Endothelial cell of umbilical vein (primary cell): Measurements from ENCODE around the gene VPREB3. TPM values are rescaled to one million over a fixed set of nuclear protein-coding genes. Genes with fewer than 3 reads are reported as not detected.

ENCODE experiments used
- BruUV-seq: library from RNA; stranded (reverse); fragments of 400-500 nt; replicated peaks from 2 replicates; lab custom pipeline; 2021; lab: Mats Ljungman, UMichigan
- CTCF ChIA-PET: fragments of 300-600, 350-600 bp; sonication (Branson Sonifier 250); formaldehyde crosslinking; loops from one replicate; lab custom pipeline; 2021; ENCODE audit warnings: antibody characterized with exemption, inconsistent platforms; lab: Charles Lee
- POLR2A ChIA-PET: fragments of 300-600, 350-600 bp; sonication (Branson Sonifier 250); formaldehyde crosslinking; loops from one replicate; lab custom pipeline; 2021; ENCODE audit warnings: antibody characterized with exemption, inconsistent platforms; lab: Charles Lee
- DNase-seq: peaks from one replicate; pipeline ENCODE4 v3.0.0-alpha.2; 2011; ENCODE audit warnings: low read depth, low spot score
- FAIRE-seq: peaks from 2 replicates; lab custom pipeline; 2011; peaks lifted over from hg19 to GRCh38; lab: Jason Lieb, UNC
- H2AFZ ChIP-seq: 2 replicates; pipeline ENCODE4 v1.6.0; 2012; ENCODE audit warnings: low read depth, low read length, control low read depth, inconsistent platforms
- H3K27ac ChIP-seq: 2 replicates; pipeline ENCODE4 v1.5.1; 2011; ENCODE audit warnings: low read depth, mild to moderate bottlenecking, control low read depth, low read length, moderate library complexity; ENCODE audit not compliant: insufficient read depth
- H3K27me3 ChIP-seq, 2 experiments: 2 replicates each; pipeline versions ENCODE4 v1.6.0 to v1.6.1; 2011; ENCODE audit warnings: low read length in 2 of 2, mixed read lengths in 1 of 2; ENCODE audit not compliant: control insufficient read depth in 2 of 2, insufficient read depth in 2 of 2
- H3K36me3 ChIP-seq, 2 experiments: 2 replicates in 1 of 2; 3 replicates in 1 of 2; pipeline ENCODE4 v1.5.1; 2011; ENCODE audit warnings: low read length in 2 of 2, mild to moderate bottlenecking in 1 of 2, moderate library complexity in 1 of 2; ENCODE audit not compliant: control insufficient read depth in 2 of 2, insufficient read depth in 2 of 2; ENCODE audit errors: extremely low read depth in 1 of 2
- H3K4me1 ChIP-seq: 3 replicates; pipeline ENCODE4 v1.5.1; 2011; ENCODE audit warnings: mild to moderate bottlenecking, low read length; ENCODE audit not compliant: control insufficient read depth, insufficient read depth; ENCODE audit errors: extremely low read depth
- H3K4me2 ChIP-seq: 2 replicates; pipeline ENCODE4 v1.6.1; 2011; ENCODE audit warnings: low read length, control low read depth, mixed read lengths; ENCODE audit not compliant: insufficient read depth
- H3K4me3 ChIP-seq, 3 experiments: fragments of 200-600 bp in 1 of 3; sonication (generic), shearing (Covaris generic) in 1 of 3; replicated peaks in 1 of 3; 2 replicates each; pipeline ENCODE4 v1.5.1; 2011 to 2016; ENCODE audit warnings: control low read depth in 3 of 3, low read length in 3 of 3, mild to moderate bottlenecking in 2 of 3, inconsistent platforms in 1 of 3, low read depth in 1 of 3, moderate library complexity in 1 of 3; ENCODE audit not compliant: insufficient read depth in 1 of 3
- H3K79me2 ChIP-seq: 2 replicates; pipeline ENCODE4 v1.6.0; 2012; ENCODE audit warnings: low read length, inconsistent platforms; ENCODE audit not compliant: control insufficient read depth, insufficient read depth
- H3K9ac ChIP-seq: replicated peaks from 2 replicates; pipeline ENCODE3; 2011; ENCODE audit warnings: low read length, control low read depth; ENCODE audit not compliant: insufficient read depth; ENCODE audit errors: extremely low read depth
- H3K9me1 ChIP-seq: replicated peaks from 3 replicates; pipeline ENCODE4 v1.6.0; 2011; ENCODE audit warnings: mild to moderate bottlenecking, low read length; ENCODE audit not compliant: control insufficient read depth, insufficient read depth; ENCODE audit errors: extremely low read depth
- H3K9me3 ChIP-seq: replicated peaks from 2 replicates; pipeline ENCODE4 v1.5.1; 2012; ENCODE audit warnings: low read length, inconsistent platforms; ENCODE audit not compliant: control insufficient read depth, insufficient read depth
- H4K20me1 ChIP-seq: replicated peaks from 2 replicates; pipeline ENCODE3; 2011; ENCODE audit warnings: mild to moderate bottlenecking, low read length; ENCODE audit not compliant: control insufficient read depth, insufficient read depth; ENCODE audit errors: extremely low read depth
- CTCF ChIP-seq, 2 donors: IDR thresholded peaks; 1 replicate in 1 of 2; 2 replicates in 1 of 2; pipeline ENCODE4 v1.5.1; 2011; ENCODE audit warnings: low read length in 2 of 2, mild to moderate bottlenecking in 2 of 2, moderate library complexity in 2 of 2, control low read depth in 1 of 2, inconsistent platforms in 1 of 2, low read depth in 1 of 2; ENCODE audit not compliant: insufficient read depth in 1 of 2; ENCODE audit errors: extremely low read depth in 1 of 2
- EZH2 ChIP-seq: IDR thresholded peaks from 2 replicates; pipeline ENCODE4 v1.6.1; 2012; ENCODE audit warnings: borderline replicate concordance, low read depth, mild to moderate bottlenecking, moderate library complexity, low read length, inconsistent platforms; ENCODE audit not compliant: severe bottlenecking
- FOS ChIP-seq: IDR thresholded peaks from 2 replicates; pipeline ENCODE4 v1.6.1; 2011; ENCODE audit warnings: mild to moderate bottlenecking, low read length, moderate library complexity, borderline replicate concordance; ENCODE audit not compliant: insufficient read depth
- GATA2 ChIP-seq: IDR thresholded peaks from 2 replicates; pipeline ENCODE4 v1.7.0; 2011; ENCODE audit warnings: low read depth, mild to moderate bottlenecking, moderate library complexity, mixed read lengths, low read length; ENCODE audit not compliant: insufficient read length, insufficient read depth
- JUN ChIP-seq: IDR thresholded peaks from 2 replicates; pipeline ENCODE4 v1.6.1; 2011; ENCODE audit warnings: borderline replicate concordance, low read depth; ENCODE audit not compliant: insufficient read length, insufficient read depth
- MAX ChIP-seq: IDR thresholded peaks from 2 replicates; pipeline ENCODE4 v1.6.1; 2011; ENCODE audit not compliant: insufficient read depth, insufficient read length
- MYC ChIP-seq: IDR thresholded peaks from one replicate; pipeline ENCODE4 v1.6.1; 2011; ENCODE audit warnings: mild to moderate bottlenecking, low read depth, low read length
- POLR2A ChIP-seq: IDR thresholded peaks from 2 replicates; pipeline ENCODE4 v1.6.1; 2012; ENCODE audit warnings: low read depth, mild to moderate bottlenecking, control low read depth, low read length
- POLR2AphosphoS5 ChIP-seq: IDR thresholded peaks from 2 replicates; pipeline ENCODE4 v1.6.1; 2012; ENCODE audit warnings: low read depth, mild to moderate bottlenecking, control low read depth, low read length, moderate library complexity; ENCODE audit not compliant: insufficient read depth
- dilution Hi-C: fragments of 300-500 bp; cut with MboI; formaldehyde crosslinking; loops from one replicate; pipeline ENCODE4 v1.15.0; 2019; ENCODE audit warnings: low sequenced_read_pairs; ENCODE audit not compliant: extremely low pct_ligation_motif_present
- intact Hi-C: fragments of 100-400 bp; cut with micrococcal nuclease; formaldehyde crosslinking; loops from one replicate; pipeline ENCODE4 v1.10.0; 2022
- polyA plus RNA-seq, 4 experiments: library from polyadenylated mRNA; depleted of rRNA in 3 of 4; stranded (reverse) in 3 of 4; unstranded in 1 of 4; fragments of >200 nt; gene quantifications; 2 replicates each; pipeline versions ENCODE4 v1.2.1 to v1.2.3, GENCODE V29; 2011 to 2012; ENCODE audit warnings: missing spikeins in 1 of 4
- total RNA-seq: library from RNA; stranded (reverse); gene quantifications from 2 replicates; pipeline ENCODE4 v1.2.3, GENCODE V29; 2021

Gene VPREB3
- total and polyA plus RNA-seq, 2 donors (not counting 3 experiments of a cell fraction or from before 2014, with no cell fraction given) = not detected

GRCh38 chr22:23786752-23787599, 32.8 kb upstream of the VPREB3 start, which contains the start of gene SMARCB1:
SMARCB1 (plus strand) TSS chr22:23786966; CDS start chr22:23787170, 204 bp downstream.
- Histone ChIP-seq H3K27me3 (no peaks in the 10 kb centered on the region), H3K4me2 (peak within 1 kb of the TSS; percentile 89), H3K79me2 (peaks cover 47% of the 10 kb centered on the region), H3K9ac (peak within 1 kb of the TSS; percentile 99), H2AFZ (peak within 1 kb of the TSS; percentile 76), H3K36me3 (peaks cover 0 to 3% of the 10 kb centered on the region in 2 experiments), H3K27ac (peak within 1 kb of the TSS; percentile 92), H3K9me1 (no peaks in the 10 kb centered on the region), H3K4me1 (peaks cover 13% of the 10 kb centered on the region), H3K4me3 (peak within 1 kb of the TSS; percentile 19 to 81 (median 78)), H3K9me3 (no peaks in the 10 kb centered on the region), H4K20me1 (peaks cover 2% of the 10 kb centered on the region)
- BruUV-seq = no TSS peak
- ChIA-PET CTCF (interaction anchor here (0.5 to 3.5 kb wide), 7 partner anchors 9 to 71 kb away, joined by 3 to 15 read pairs (median 6); partner anchors contain the start of genes MMP11 and SLC2A11), POLR2A (interaction anchor here (1.0 kb wide), 1 partner anchor 16 kb away, joined by 3 read pairs; no protein-coding TSS in a partner anchor)
- intact Hi-C loops = loop anchor here (1.0 to 5.0 kb wide), 2 partner anchors 16 to 50 kb away; partner anchors contain the start of gene DERL3
- TF ChIP-seq POLR2A (peak; percentile 75), FOS (no peak), POLR2AphosphoS5 (peak; percentile 74)
- FAIRE-seq (peak; percentile 81), DNase-seq (peak; percentile 84)
- dilution Hi-C loops = no loop called here

- Histone ChIP-seq H3K36me3 (no peaks in the 10 kb centered on the region), H3K9me3 (no peaks in the 10 kb centered on the region), H3K4me2 (peak overlapping the region; percentile 47), H3K4me3 (peak overlapping the region in 2 of 3 experiments; percentile 78 to 81), H3K27me3 (no peaks in the 10 kb centered on the region), H2AFZ (peak overlapping the region; percentile 76), H3K27ac (peak overlapping the region; percentile 92), H3K9me1 (no peaks in the 10 kb centered on the region), H4K20me1 (peaks cover 2% of the 10 kb centered on the region), H3K79me2 (peaks cover 40% of the 10 kb centered on the region), H3K4me1 (peaks cover 13% of the 10 kb centered on the region), H3K9ac (peak overlapping the region; percentile 99)
- TF ChIP-seq JUN = no peak
- no peak for TF ChIP-seq MYC
- no peak for TF ChIP-seq MAX
- no peak for TF ChIP-seq GATA2
- no peak for TF ChIP-seq FOS
- no peak for TF ChIP-seq EZH2
- TF ChIP-seq CTCF (IDR thresholded peaks at IDR 0.05; ENCODE audit: extremely low read depth in 1 of 2, insufficient read depth in 1 of 2, low read depth in 1 of 2, low read length in 2 of 2) = no peak
- no peak for TF ChIP-seq POLR2AphosphoS5
- TF ChIP-seq POLR2A = no peak
- FAIRE-seq (peak; percentile 40), DNase-seq (no peak)
- POLR2A ChIA-PET = interaction anchor here (1.0 kb wide), 1 partner anchor 15 kb away, joined by 3 read pairs; no protein-coding TSS in a partner anchor
- intact Hi-C loops (loop anchor here (5.0 kb wide), 1 partner anchor 51 kb away; the partner anchor contains the start of gene DERL3), dilution Hi-C loops (no loop called here)
- BruUV-seq = TSS peak; percentile 73
- CTCF ChIA-PET = interaction anchor here (1.0 to 3.5 kb wide), 5 partner anchors 8 to 71 kb away, joined by 3 to 15 read pairs (median 4); partner anchors contain the start of gene SLC2A11
Observed at GRCh38 chr22:23786261-23786710, 32.1 kb upstream of the VPREB3 start.
